ENCODE data around the gene KCNJ12. TPM values are rescaled to one million over a fixed set of nuclear protein-coding genes. Genes with fewer than 3 reads are reported as not detected.

The KCNJ12 gene
- total and polyA plus RNA-seq, 2 of the 4 experiments (the other 2 are of a cell fraction) = under 0.01 to 0.10 TPM

DNA sequence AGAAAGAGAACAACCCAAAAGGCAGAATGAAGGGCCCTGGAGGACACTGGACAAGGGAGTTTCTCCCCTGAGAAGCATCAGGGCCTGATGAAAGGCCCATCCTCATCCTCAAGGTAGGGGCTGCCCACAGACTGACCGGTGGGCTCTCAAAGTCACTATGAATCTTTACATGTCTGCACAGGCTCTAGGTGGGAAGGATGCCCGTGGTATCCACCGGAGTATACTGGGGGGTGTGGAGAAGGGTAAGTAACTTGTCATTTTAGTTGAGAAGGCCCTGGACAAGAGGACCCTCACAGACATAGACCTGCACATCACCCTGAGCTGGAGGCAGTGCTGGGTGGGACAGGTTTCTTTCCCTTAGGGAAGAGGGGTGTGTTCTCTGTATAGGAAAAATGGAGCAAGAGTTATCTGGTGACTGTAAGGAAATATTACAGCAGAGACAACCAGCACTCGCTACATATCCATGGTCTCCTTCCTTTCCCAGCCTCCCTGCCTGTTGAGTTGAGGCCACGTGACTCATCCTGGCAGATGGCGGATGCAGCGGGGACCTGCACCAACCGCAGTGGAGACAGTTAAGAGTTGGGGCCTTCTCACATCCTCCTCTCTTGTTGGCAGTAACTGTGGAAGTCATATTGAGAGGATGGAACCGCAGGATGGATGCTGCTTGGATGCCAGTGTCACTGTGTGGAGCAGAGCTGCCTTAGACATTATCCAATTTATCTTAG lies 45.6 kb upstream of the KCNJ12 start:
- ChIA-PET POLR2A (ENCODE audit: unreplicated experiment) (no interaction called here), CTCF (no interaction called here)
- Histone ChIP-seq H2AFZ (replicated peaks; ENCODE audit: low read length, poor library complexity) (no peak overlapping the region), H4K20me1 (ENCODE audit: insufficient read depth, low read length) (no peaks in the 10 kb centered on the region), H3K56ac (ENCODE audit: extremely low read depth, insufficient read depth, low read length) (no peak overlapping the region), H2BK5ac (ENCODE audit: low read depth, low read length, poor library complexity, severe bottlenecking) (no peak overlapping the region), H3K27me3 (ENCODE audit: control insufficient read depth, insufficient read depth, low read length) (peaks cover under 1% of the 10 kb centered on the region; the same call in 1 of the 2 replicates), H2BK20ac (ENCODE audit: low read depth, low read length) (no peak overlapping the region), H3K79me1 (ENCODE audit: low read depth in 1 of 2, low read length in 2 of 2) (no peaks in the 10 kb centered on the region), H4K8ac (ENCODE audit: low read depth in 2 of 2, low read length in 2 of 2) (no peak overlapping the region), H3K23ac (ENCODE audit: low read depth, low read length) (no peak overlapping the region), H3K4me1 (ENCODE audit: control insufficient read depth, insufficient read depth, low read length) (no peaks in the 10 kb centered on the region), H4K5ac (ENCODE audit: low read depth, low read length) (no peak overlapping the region), H3K9me3 (ENCODE audit: control insufficient read depth, insufficient read depth, low read length) (peaks cover 7% of the 10 kb centered on the region), H4K91ac (ENCODE audit: insufficient read depth, low read depth, low read length) (no peak overlapping the region), H3K4ac (ENCODE audit: low read depth, low read length) (no peak overlapping the region), H2BK120ac (ENCODE audit: low read depth, low read length) (no peak overlapping the region), H3K4me2 (ENCODE audit: low read depth, low read length) (no peak overlapping the region), H3K27ac (ENCODE audit: insufficient read depth, low read length) (no peak overlapping the region), H3K4me3 (ENCODE audit: insufficient read depth, low read depth, low read length) (no peak overlapping the region), H2BK15ac (ENCODE audit: low read depth, low read length) (no peak overlapping the region), H3K14ac (replicated peaks; ENCODE audit: low read depth, low read length) (no peak overlapping the region), H3K9me1 (ENCODE audit: insufficient read depth, low read length) (no peaks in the 10 kb centered on the region), H2AK5ac (ENCODE audit: low read depth, low read length) (no peak overlapping the region), H3K36me3 (ENCODE audit: control insufficient read depth, insufficient read depth, low read length) (no peaks in the 10 kb centered on the region), H3K9ac (ENCODE audit: low read depth, low read length) (no peak overlapping the region), H2AK9ac (replicated peaks; ENCODE audit: low read depth, low read length, poor library complexity) (no peak overlapping the region), H3K18ac (ENCODE audit: low read depth, low read length) (no peak overlapping the region)
- ATAC-seq (ENCODE audit: low read depth) = no peak
- intact Hi-C loops (cut with micrococcal nuclease) = no loop called here
- 50% methylated on average over 2 of the region's 9 CpGs; no CpG with 5 or more reads in 1 of the 2 experiments for WGBS, 2 experiments (ENCODE audit: extremely low coverage in 2 of 2, insufficient read length in 1 of 2)
- DNase-seq = no peak
- no TSS peak for BruUV-seq (replicated peaks)
- TF ChIP-seq, protein P1, sequence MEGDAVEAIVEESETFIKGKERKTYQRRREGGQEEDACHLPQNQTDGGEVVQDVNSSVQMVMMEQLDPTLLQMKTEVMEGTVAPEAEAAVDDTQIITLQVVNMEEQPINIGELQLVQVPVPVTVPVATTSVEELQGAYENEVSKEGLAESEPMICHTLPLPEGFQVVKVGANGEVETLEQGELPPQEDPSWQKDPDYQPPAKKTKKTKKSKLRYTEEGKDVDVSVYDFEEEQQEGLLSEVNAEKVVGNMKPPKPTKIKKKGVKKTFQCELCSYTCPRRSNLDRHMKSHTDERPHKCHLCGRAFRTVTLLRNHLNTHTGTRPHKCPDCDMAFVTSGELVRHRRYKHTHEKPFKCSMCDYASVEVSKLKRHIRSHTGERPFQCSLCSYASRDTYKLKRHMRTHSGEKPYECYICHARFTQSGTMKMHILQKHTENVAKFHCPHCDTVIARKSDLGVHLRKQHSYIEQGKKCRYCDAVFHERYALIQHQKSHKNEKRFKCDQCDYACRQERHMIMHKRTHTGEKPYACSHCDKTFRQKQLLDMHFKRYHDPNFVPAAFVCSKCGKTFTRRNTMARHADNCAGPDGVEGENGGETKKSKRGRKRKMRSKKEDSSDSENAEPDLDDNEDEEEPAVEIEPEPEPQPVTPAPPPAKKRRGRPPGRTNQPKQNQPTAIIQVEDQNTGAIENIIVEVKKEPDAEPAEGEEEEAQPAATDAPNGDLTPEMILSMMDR (conservative IDR thresholded peaks at IDR 0.05; ENCODE audit: low read depth, low read length) = no peak
- TF ChIP-seq CHD1 (IDR thresholded peaks at IDR 0.05; ENCODE audit: low read depth, low read length) (no peak), RCOR1 (IDR thresholded peaks at IDR 0.05; ENCODE audit: insufficient replicate concordance, low read length) (no peak), SMC3 (IDR thresholded peaks at IDR 0.05; ENCODE audit: low read depth, low read length) (no peak), NFE2L2 (IDR thresholded peaks at IDR 0.05; ENCODE audit: low read depth, low read length) (no peak), POLR2A (IDR thresholded peaks at IDR 0.05; ENCODE audit: low read depth, low read length) (no peak), MXI1 (IDR thresholded peaks at IDR 0.05; ENCODE audit: borderline replicate concordance, low read depth, low read length) (no peak), RAD21 (IDR thresholded peaks at IDR 0.05; ENCODE audit: low read length) (no peak)
- TF ChIP-seq, protein P2, sequence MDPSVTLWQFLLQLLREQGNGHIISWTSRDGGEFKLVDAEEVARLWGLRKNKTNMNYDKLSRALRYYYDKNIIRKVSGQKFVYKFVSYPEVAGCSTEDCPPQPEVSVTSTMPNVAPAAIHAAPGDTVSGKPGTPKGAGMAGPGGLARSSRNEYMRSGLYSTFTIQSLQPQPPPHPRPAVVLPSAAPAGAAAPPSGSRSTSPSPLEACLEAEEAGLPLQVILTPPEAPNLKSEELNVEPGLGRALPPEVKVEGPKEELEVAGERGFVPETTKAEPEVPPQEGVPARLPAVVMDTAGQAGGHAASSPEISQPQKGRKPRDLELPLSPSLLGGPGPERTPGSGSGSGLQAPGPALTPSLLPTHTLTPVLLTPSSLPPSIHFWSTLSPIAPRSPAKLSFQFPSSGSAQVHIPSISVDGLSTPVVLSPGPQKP (IDR thresholded peaks at IDR 0.05; ENCODE audit: borderline replicate concordance, low read depth, low read length) = no peak
- TF ChIP-seq, protein P3, sequence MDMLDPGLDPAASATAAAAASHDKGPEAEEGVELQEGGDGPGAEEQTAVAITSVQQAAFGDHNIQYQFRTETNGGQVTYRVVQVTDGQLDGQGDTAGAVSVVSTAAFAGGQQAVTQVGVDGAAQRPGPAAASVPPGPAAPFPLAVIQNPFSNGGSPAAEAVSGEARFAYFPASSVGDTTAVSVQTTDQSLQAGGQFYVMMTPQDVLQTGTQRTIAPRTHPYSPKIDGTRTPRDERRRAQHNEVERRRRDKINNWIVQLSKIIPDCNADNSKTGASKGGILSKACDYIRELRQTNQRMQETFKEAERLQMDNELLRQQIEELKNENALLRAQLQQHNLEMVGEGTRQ (IDR thresholded peaks at IDR 0.05; ENCODE audit: low read depth, low read length) = no peak
- dilution Hi-C loops (cut with HindIII; ENCODE audit: low sequenced_read_pairs, unreplicated experiment) = no loop called here
- in situ Hi-C loops (cut with MboI; ENCODE audit: low sequenced_read_pairs) = no loop called here
